HG03060 (cell line): Measurements from ENCODE around the gene H2AZ2.
"Not testable (repeated sequence)": the region's sequence is repeated elsewhere in the genome, so short reads cannot be mapped to it uniquely, and the experiment has no call there.

Source experiments
- ATAC-seq: cut with Tn5 transposase; IDR thresholded peaks from one replicate; pipeline ENCODE4 v1.9.1; 2021; ENCODE audit warnings: low read depth, moderate number of reproducible peaks; ENCODE audit not compliant: unreplicated experiment

Gene H2AZ2

DNA sequence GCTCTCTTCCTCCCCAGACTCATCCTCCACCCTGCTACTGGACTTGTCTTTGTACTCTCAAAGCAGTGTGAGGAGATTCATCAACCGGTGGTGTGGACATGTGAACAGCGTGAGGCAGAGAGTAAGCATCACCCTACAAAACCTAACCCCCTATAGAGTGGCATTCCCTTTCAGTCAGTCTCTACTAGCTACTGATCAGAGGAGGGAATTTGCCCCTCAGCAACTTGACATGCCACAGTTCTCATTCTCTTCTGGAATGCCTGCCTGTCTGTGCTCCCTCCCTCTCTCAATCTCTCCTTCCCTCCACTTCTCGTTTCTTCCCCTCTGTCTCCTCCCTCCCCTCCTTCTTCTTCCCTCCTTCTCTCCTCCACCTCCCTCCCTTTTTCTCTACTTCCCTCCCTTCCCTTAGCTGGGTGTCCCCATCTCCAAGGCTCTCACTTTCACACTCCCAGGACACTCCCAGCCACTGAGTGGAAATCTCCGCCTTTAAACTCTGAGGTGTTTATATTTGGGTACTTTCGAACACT lies 24.6 kb downstream of the H2AZ2 start:
- no peak for ATAC-seq

DNA sequence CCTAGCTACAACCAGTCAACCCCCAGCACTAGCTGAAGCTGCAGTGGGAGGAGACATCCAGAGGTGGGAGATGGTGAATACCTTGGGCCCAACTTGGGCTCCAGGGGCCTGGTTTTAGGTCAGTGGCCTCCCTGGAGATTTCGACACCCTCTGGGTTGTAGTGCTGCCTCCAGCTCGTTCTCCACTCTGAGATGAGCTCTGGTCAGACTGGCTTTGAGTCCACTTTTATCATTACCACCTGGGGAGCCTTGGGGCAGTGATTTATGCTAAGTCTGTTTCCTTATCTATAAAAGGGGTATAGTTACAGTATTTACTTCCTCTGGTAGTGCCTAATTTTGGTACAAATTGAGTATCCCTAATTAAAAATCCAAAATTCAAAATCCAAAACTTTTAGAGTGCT lies 28.6 kb downstream of the H2AZ2 start:
- ATAC-seq, result no peak

DNA sequence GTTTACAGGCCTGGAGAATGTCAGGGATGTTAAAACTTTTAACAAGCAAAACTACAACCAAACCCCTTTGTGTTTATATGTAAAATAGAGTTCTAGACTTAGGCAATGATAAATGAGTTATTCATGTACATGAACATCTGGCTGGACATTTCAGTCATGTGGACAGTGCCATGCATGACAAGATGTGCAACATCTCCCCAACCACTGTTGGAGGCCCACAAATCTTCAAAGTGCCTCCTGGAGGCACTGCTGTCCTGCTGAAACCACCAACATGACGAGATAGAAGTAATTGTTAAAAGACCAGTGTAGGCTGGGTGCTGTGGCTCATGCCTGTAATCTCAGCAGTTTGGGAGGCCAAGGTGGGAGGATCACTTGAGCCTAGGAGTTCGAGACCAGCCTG lies 33.0 kb downstream of the H2AZ2 start:
- no peak for ATAC-seq

DNA sequence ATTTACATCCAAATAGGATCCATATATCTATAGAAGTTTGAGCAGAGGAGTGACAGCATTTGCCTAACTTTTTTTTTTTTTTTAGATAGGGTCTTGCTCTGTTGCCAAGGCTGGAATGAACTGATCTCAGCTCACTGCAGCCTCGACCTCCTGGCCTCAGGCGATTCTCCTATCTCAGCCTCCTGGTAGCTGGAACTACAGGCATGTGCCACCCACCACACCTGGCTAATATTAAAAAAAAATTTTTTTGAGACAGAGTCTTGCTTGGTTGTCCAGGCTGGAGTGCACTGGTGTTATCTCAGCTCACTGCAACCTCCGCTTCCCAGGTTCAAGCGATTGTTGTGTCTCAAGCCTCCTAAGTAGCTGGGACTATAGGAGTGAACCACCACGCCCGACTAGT lies 36.3 kb downstream of the H2AZ2 start:
- ATAC-seq, result no peak

DNA sequence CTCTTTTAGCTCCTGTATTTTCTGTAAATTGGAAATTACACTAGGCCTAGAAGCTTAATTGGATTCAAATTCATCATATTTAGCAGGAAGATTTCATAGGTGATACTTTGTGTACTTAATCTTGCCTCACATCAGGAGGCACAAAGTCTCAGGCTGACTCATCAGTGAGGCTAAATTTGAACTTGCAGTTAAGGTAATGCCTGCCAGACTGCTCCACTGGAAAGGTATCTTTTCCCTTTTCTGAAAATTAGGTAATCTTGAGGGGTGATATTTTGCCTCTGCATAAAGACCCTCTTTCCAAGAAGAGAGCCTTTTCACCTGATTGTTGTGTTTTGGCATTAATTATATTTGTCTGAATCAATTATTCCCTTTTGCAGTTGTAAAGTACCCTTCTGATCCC lies 36.8 kb downstream of the H2AZ2 start:
- no peak for ATAC-seq

DNA sequence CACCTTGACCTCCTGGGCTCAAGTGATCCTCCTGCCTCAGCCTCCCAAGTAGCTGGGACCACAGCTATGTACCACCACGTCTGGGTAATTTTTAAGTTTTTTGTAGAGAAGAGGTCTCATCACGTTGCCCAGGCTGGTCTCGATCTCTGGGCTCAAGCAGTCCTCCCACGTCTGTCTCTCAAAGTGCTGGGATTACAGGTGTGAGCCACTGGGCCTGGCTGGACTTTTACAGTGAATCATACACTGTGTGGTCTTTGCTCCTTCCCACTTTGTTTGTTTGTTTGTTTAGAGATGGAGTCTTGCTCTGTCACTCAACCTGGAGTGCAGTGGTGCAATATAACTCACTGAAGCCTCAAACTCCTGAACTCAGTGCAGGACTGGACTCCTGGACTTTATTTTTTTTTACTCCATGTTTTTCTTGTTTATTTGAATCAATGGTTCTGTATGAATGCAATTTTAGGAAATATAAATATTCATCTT lies 38.9 kb downstream of the H2AZ2 start:
- no peak for ATAC-seq

DNA sequence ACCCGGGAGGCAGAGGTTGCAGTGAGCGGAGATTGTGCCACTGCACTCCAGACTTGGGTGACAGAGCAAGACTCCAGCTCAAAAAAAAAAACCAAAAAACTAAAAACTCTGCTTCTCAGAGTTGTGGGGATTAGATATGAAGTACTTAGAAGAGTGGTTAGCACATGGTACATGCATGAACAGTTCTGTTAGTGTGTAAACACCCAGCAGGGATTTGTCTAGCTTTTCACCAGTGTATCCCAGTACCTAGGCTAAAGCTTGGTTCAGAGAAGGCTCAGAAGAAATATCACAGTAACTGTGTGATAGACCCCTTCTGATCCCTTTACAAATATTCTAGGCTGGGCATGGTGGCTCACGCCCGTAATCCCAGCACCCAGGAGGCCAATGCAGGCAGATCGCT lies 41.9 kb downstream of the H2AZ2 start:
- ATAC-seq, result no peak

DNA sequence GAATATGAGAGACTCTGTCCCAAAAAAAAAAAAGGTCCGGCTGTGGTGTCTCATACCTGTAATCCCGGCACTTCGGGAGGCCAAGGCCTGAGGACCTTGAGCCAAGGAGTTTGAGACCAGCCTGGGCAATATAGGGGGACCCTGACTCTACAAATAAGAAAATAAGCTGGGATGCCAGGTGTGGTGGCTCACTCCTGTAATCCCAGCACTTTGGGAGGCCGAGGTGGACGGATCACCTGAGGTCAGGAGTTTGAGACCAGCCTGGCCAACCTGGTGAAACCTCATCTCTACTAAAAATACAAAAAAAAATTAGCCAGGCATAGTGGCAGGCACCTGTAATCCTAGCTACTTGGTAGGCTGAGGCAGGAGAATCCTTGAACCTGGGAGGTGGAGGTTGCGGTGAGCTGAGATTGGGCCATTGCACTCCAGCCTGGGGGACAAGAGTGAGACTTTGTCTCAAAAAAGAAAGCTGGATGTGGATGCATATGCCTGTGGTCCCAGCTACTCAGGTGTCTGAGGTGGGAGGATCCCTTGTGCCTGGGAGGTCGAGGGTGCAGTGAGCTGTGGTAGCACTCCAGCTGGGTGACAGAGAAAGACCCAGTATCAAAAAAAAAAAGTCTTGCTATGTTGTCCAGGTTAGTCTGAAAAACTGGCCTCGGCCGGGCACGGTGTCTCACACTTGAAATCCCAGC lies 43.9 kb downstream of the H2AZ2 start:
- ATAC-seq, result not testable (repeated sequence)

DNA sequence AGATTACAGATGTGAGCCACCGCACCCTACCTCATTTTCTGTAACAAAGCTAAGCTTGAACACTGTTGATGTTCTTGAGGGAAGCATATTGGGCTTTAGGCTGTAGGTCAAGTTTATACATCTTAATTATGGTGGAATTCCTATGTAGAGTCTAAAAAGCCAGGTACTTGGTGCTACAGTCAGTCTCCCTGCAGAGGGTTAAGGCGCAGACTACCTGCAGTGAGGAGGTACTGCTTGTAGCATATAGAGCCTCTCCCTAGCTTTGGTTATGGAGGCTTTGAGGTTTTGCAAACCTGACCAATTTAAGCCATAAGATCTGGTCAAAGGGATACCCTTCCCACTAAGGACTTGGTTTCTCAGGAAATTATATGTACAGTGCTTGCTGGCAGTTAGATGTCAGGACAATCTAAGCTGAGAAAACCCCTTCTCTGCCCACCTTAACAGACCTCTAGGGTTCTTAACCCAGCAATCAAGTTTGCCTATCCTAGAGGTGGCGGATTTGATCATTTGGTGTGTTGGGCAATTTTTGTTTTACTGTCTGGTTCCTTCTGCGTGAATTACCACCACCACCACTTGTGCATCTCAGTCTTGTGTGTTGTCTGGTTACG lies 45.4 kb downstream of the H2AZ2 start:
- ATAC-seq, result no peak

DNA sequence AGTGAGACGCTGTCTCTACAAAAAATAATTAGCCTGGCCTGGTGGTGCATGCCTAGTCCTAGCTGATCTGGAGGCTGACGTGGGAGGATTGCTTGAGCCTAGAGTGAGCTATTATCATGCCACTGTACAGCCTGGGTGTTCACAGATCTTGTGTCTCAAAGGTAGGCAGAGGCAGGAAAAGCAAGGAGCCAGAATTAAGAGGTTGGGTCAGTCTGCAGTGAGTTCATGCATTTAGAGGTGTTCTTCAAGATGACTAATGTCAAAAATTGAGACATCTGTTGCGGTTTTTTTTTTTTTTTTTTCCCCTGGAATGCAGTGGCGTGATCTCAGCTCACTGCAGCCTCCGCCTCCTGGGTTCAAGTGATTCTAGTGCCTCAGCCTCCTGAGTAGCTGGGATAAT lies 46.0 kb downstream of the H2AZ2 start:
- ATAC-seq, result no peak

DNA sequence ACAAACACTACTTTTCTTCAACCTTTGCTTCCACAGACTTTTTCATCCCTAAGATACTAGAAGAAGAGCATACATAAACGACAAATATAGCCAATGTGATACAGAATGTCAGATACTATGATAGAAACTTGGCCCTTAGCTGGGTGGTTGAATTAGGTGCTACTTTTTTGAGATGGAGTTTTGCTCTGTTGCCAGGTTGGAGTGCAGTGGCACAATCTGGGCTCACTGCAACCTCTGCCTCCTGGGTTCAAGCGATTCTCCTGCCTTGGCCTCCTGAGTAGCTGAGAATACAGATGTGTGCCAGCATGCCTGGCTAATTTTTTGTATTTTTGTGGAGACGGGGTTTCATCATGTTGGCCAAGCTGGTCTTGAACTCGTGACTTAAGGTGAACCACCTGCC lies 47.9 kb downstream of the H2AZ2 start:
- ATAC-seq, result no peak

DNA sequence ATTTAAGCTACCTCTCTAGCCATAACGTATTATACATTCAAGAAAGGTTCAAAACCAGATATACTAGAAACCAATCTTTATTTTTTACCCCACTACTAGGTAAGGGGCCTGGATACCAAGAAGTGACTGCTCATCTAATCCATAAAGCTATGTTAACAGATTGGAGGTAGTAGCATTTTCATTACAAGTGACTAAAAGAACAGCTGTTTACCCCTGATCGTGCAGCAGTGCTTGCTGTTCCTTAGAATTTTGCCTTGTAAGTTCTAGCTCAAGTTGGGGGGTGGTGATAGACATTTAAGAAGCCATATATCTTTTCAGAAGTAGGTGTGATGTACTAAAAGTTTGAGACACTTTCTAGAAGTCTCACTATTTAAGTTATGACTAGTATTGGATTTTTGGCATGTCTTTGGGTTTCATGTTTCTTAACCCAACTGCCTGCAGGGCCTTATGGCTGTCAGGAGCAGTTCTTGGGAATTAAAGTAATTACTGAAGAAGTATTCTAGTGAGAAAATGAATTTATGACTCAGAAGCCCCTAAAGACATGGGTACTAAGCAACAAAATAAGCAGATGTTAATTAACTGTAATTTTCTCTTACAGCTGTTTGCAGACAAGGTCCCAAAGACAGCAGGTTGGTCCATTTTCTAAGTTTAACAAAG lies 49.1 kb downstream of the H2AZ2 start:
- no peak for ATAC-seq

DNA sequence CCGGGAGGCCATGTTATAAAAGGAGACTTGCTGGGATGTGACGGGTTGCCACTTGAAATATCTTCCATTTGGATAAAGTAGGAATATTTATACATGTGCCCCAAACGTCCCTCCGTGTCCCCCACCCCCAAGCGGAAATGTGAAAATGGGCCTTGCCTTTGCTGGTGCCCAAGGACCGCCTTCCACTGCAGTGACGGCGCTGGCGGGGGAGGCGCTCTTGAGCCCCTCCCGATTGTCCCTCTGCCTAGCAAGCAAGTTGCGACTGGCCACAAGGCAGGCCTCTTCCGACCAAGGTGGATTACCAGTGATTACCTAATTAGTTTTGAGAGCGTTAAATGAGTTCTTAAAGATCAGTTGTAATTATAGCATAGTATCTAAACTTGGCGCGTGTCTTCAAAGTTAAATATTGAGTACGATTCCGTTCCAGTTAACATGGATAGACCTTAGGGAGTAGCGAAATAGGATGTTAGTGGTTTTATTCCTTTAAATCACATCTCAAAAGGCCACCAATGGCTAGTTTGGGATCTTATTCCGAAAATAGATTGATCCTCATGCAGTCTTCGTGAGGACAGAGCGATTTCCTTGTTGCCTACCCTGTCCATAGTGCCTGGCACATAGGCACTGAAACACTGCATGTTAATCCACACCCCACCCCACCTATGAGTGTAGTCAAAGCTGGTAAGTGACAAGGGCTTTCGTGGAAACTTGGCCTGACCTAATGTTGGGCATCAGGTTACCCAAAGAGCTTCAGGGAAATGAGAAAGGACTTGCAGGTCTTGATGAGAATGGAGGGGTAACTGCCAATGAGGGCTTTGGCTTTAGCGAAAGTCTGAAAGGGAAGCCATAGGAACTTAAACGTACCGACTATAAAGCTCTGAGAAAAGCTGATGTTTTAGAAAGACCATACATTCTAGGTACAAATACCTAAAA lies 50.3 kb downstream of the H2AZ2 start:
- ATAC-seq, result no peak

DNA sequence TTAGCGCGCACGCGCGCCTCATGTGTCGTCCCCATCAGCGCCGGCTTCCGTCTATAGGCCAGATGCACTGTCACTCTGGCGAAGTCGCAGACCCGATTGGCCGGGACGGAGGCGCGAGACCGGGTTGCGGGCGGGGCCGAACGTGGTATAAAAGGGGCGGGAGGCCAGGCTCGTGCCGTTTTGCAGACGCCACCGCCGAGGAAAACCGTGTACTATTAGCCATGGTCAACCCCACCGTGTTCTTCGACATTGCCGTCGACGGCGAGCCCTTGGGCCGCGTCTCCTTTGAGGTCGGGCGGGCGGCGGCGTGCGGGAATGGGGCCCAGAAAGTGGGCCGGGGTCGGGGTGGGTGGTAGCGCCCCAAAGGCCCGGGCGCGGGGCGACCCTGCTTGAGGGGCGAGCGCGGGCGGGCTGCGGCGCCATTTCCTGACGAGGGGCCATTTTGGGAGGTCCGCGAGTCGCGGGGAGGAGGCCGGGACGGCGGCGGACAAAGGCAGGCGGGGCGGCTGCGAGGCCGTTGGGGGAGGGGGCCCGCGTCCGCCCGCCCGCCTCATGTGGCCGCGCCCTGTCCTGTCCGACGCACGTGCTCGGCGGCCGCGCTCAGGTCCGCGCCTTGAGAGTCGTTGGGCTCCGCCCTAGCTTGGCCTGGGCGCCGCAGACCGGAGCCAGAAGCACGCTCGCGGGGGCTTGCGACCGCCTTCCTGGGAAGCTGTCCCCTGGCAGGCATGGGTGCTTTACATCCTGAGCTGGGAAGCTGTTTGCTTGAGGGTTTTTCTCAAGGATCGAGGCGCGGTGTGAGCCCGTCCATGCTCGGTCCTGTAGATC lies 51.2 kb downstream of the H2AZ2 start, which contains the start of gene PPIA:
PPIA (plus strand) TSS at position 178 of the 825 bp plus-strand sequence; CDS start at position 222, 44 bp downstream.
- ATAC-seq, result peak; percentile 73

DNA sequence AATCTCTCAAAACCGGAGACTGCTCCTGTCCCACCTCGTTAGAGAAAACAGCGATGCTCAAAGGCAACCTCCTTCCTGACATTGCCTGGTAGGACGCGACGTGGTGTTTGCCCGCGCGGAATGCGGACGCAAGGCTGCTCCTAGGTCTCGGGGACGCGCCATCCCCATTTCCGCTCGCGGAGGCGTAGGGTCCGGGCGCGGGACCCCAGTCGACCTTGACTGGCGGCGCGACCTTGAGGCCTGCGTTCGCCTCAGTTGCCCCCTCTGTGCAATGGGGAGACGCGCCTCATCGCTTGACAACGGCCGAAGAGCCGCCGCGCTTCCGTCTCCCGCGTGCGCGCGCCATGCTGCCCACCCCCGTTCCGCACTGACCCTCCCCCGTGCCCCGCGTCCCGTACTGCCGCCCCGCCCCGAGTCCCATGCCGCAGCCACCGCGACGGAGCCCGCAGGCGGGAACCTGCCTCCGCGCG lies 51.8 kb downstream of the H2AZ2 start:
- peak; percentile 7 for ATAC-seq

DNA sequence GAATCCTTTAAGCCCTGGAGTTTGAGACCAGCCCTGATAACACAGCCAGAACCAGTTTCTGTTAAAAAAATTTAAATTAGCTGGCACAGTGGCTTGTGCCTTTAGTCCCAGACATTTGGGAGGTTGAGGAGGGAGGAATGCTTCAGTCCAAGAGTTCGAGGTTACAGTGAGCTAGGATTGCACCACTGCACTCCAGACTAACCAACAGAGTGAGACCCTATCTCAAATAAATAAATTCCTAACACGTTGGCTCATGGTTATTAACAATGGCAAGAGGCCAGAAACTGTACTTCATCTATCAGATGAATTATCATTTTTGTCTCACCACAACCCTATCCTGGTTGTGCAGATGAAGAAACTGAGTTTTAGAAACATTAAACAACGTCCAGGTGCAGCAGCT lies 53.6 kb downstream of the H2AZ2 start:
- ATAC-seq, result no peak

DNA sequence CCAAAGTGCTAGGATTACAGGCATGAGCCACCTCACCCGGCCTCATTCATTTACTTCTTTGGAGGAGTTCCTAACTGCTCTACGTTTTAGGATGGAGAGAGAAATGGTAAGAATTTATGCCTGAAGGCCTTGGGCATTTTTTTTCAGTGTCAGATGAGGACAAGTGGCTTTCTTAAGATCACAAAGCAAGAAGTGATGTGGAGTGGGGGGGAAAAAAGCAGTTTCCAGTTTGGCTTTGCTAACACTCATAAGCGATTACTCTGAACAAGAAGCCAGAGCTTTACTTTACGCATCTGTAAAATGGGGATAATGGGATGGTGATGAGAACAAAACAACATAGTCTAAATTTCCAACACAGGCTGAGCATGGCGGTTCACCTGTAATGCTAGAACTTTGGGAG lies 54.0 kb downstream of the H2AZ2 start:
- no peak for ATAC-seq

DNA sequence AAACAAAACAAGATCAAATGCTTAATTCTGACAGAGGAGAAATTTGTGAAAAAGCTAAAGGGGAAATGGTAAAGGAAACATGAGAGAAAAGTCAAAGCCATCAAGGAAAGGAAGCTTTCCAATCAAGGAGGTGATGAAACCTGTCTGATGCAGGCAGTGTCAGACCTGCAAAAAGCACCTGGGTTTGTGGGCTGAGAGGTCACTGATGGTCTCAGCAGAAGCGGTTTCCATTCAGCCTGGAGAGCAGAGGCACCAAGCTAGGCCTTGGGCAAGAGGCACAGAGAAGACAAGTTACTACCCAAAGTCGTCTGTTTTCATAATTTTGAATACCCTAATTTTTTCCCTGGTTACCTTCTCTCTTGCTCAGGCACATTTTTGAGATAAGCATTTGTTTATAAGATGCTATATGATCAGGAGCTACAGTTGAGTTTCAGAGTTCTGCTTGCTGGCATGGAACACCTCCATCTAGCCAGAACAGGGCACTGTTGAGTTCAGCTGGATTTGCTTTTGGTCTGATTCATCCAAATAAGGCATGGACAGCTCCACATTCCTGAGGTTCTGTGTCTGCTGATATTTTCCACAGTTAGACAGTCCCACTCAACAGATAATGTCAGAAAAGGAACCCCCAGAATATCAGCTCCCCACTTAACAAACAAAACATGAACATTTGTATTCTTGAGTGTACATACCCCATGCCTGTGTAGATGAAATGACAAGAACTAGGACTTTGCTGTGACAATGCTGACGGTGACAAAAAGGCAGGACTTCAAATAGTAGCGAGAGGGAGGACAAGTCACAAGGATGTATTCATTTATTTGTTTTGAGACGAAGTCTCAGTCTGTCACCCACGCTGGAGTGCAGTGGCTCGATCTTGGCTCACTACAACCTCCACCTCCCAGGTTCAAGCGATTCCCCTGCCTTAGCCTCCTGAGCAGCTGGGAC lies 56.3 kb downstream of the H2AZ2 start:
- no peak for ATAC-seq
